A549 (cell line): ENCODE measurements around the gene DMGDH. TPM values are rescaled to one million over a fixed set of nuclear protein-coding genes. Genes with fewer than 3 reads are reported as not detected.

Experiments used
- ATAC-seq, 2 experiments: fragments of 200-7000 bp in 1 of 2; fragments of >200 bp in 1 of 2; cut with Nextera tagmentation in 1 of 2; cut with Tn5 transposase in 1 of 2; 3 replicates each; pipeline versions ENCODE4 v1.8.0 to v1.9.1; 2018 to 2020; ENCODE audit warnings: mild to moderate bottlenecking in 1 of 2, moderate library complexity in 1 of 2
- CTCF ChIA-PET: fragments of 300-600 bp; sonication (Branson Sonifier 250); formaldehyde crosslinking; extraction: SDS; loops from one replicate; lab custom pipeline; 2021; ENCODE audit warnings: antibody characterized with exemption, inconsistent platforms; lab: Yijun Ruan, JAX
- POLR2A ChIA-PET: fragments of 350-600 bp; formaldehyde crosslinking; extraction: SDS; loops from one replicate; lab custom pipeline; 2021; ENCODE audit warnings: antibody characterized with exemption, inconsistent platforms; lab: Yijun Ruan, JAX
- DNase-seq, 2 experiments: peaks; one replicate each; pipeline versions ENCODE4 v3.0.0 to v3.0.0-alpha.2; 2011 to 2016; ENCODE audit warnings: low read depth in 1 of 2, low spot score in 1 of 2
- FAIRE-seq: peaks from 2 replicates; lab custom pipeline; 2011; peaks lifted over from hg19 to GRCh38; lab: Jason Lieb, UNC
- H3K27ac ChIP-seq, 2 experiments: fragments of >200 bp; sonication (Bioruptor Twin); formaldehyde crosslinking; 3 replicates each; pipeline ENCODE4 v1.5.1; 2016 to 2017
- H3K4me1 ChIP-seq: fragments of >200 bp; sonication (Bioruptor Twin); formaldehyde crosslinking; 3 replicates; pipeline ENCODE4 v1.6.1; 2016
- H3K4me2 ChIP-seq: fragments of >200 bp; sonication (Bioruptor Twin); formaldehyde crosslinking; 3 replicates; pipeline ENCODE4 v1.6.1; 2016
- H3K4me3 ChIP-seq: fragments of >200 bp; sonication (Bioruptor Twin); formaldehyde crosslinking; 3 replicates; pipeline ENCODE4 v1.5.1; 2016
- H3K9me3 ChIP-seq: fragments of >200 bp; sonication (Bioruptor Twin); formaldehyde crosslinking; 3 replicates; pipeline ENCODE4 v1.6.1; 2016
- BCL3 ChIP-seq: fragments of >200 bp; sonication (Bioruptor Twin); formaldehyde crosslinking; IDR thresholded peaks from 3 replicates; pipeline ENCODE4 v1.6.1; 2016
- CBX8 ChIP-seq: fragments of 200-600 bp; sonication (generic); IDR thresholded peaks from 2 replicates; pipeline ENCODE4 v1.6.1; 2016
- CEBPB ChIP-seq, 2 experiments: fragments of >200 bp in 1 of 2; sonication (Bioruptor Twin) in 1 of 2; formaldehyde crosslinking in 1 of 2; IDR thresholded peaks; 2 replicates each; pipeline ENCODE4 v1.6.1; 2012 to 2016
- CHD2 ChIP-seq: fragments of 150-350 bp; IDR thresholded peaks from 2 replicates; pipeline ENCODE4 v1.6.1; 2014; ENCODE audit warnings: low read length; ENCODE audit not compliant: partially characterized antibody
- CHD4 ChIP-seq: fragments of 200-600 bp; sonication (generic); IDR thresholded peaks from 2 replicates; pipeline ENCODE4 v1.6.1; 2016; ENCODE audit warnings: antibody characterized with exemption, mild to moderate bottlenecking, borderline replicate concordance
- E2F6 ChIP-seq: IDR thresholded peaks from 2 replicates; pipeline ENCODE4 v1.6.1; 2012; ENCODE audit warnings: low read depth, borderline replicate concordance
- EHF ChIP-seq: fragments of 250-450 bp; sonication (Bioruptor Pico); IDR thresholded peaks from 2 replicates; pipeline ENCODE4 v1.5.0; 2020; ENCODE audit warnings: mild to moderate bottlenecking
- EHMT2 ChIP-seq: fragments of 200-600 bp; sonication (generic); IDR thresholded peaks from 2 replicates; pipeline ENCODE4 v1.6.1; 2016; ENCODE audit warnings: antibody characterized with exemption, low read depth, mild to moderate bottlenecking, moderate library complexity
- GATA3 ChIP-seq: IDR thresholded peaks from 2 replicates; pipeline ENCODE4 v1.6.1; 2012; ENCODE audit warnings: borderline replicate concordance
- HES2 ChIP-seq: fragments of >200 bp; sonication (Bioruptor Twin); formaldehyde crosslinking; IDR thresholded peaks from 2 replicates; pipeline ENCODE4 v1.6.1; 2016
- HOXA7 ChIP-seq: fragments of 250-450 bp; sonication (Bioruptor Pico); IDR thresholded peaks from 2 replicates; pipeline ENCODE4 v1.5.0; 2020; ENCODE audit warnings: mild to moderate bottlenecking, moderate library complexity
- HOXB13 ChIP-seq: fragments of 250-450 bp; sonication (Bioruptor Pico); IDR thresholded peaks from 2 replicates; pipeline ENCODE4 v1.5.0; 2020; ENCODE audit warnings: low read depth, mild to moderate bottlenecking, moderate library complexity
- HOXB5 ChIP-seq: fragments of 250-450 bp; sonication (Bioruptor Pico); IDR thresholded peaks from 2 replicates; pipeline ENCODE4 v1.5.0; 2020; ENCODE audit warnings: mild to moderate bottlenecking, moderate library complexity
- KDM5A ChIP-seq: fragments of 200-600 bp; sonication (generic); IDR thresholded peaks from 2 replicates; pipeline ENCODE4 v1.6.1; 2016; ENCODE audit warnings: antibody characterized with exemption, mild to moderate bottlenecking
- MAFK ChIP-seq: fragments of 450-650 bp; IDR thresholded peaks from 2 replicates; pipeline ENCODE4 v1.6.1; 2014; ENCODE audit not compliant: partially characterized antibody
- NFE2L2 ChIP-seq: fragments of 150-350 bp; conservative IDR thresholded peaks from 2 replicates; pipeline ENCODE4 v1.6.1; 2014; ENCODE audit warnings: low read length
- NPAS2 ChIP-seq: fragments of 250-450 bp; sonication (Bioruptor Pico); IDR thresholded peaks from 2 replicates; pipeline ENCODE4 v1.8.0; 2022; ENCODE audit warnings: mild to moderate bottlenecking, moderate library complexity, borderline replicate concordance
- NR3C1 ChIP-seq: fragments of >200 bp; sonication (Bioruptor Twin); formaldehyde crosslinking; IDR thresholded peaks from 3 replicates; pipeline ENCODE4 v1.6.1; 2017
- PBX3 ChIP-seq: IDR thresholded peaks from 2 replicates; pipeline ENCODE4 v1.6.1; 2012
- PHF8 ChIP-seq: fragments of 200-600 bp; sonication (generic); IDR thresholded peaks from 2 replicates; pipeline ENCODE4 v1.6.1; 2016; ENCODE audit warnings: low read depth, mild to moderate bottlenecking, antibody characterized with exemption, moderate library complexity, borderline replicate concordance
- POLR2A ChIP-seq: IDR thresholded peaks from 2 replicates; pipeline ENCODE4 v1.6.1; 2012; ENCODE audit warnings: mild to moderate bottlenecking, low read length
- POLR2AphosphoS2 ChIP-seq: conservative IDR thresholded peaks from 2 replicates; pipeline ENCODE4 v1.6.1; 2012; ENCODE audit warnings: low read length, improper control_type of control experiment, inconsistent platforms
- RCOR1 ChIP-seq: fragments of 150-350 bp; IDR thresholded peaks from 2 replicates; pipeline ENCODE4 v1.6.1; 2014; ENCODE audit warnings: antibody characterized with exemption, low read length, low read depth
- REST ChIP-seq: fragments of 200-600 bp; sonication (generic); IDR thresholded peaks from 2 replicates; pipeline ENCODE4 v1.6.1; 2016; ENCODE audit warnings: antibody characterized with exemption, mild to moderate bottlenecking, moderate library complexity
- SMC3 ChIP-seq: fragments of >200 bp; sonication (Bioruptor Twin); formaldehyde crosslinking; IDR thresholded peaks from 3 replicates; pipeline ENCODE4 v1.6.1; 2018; ENCODE audit warnings: inconsistent platforms
- TFCP2L1 ChIP-seq: fragments of 250-450 bp; sonication (Bioruptor Pico); IDR thresholded peaks from 2 replicates; pipeline ENCODE4 v1.5.0; 2021; ENCODE audit warnings: mild to moderate bottlenecking
- USF2 ChIP-seq: fragments of 450-650 bp; IDR thresholded peaks from 2 replicates; pipeline ENCODE4 v1.6.1; 2014; ENCODE audit warnings: antibody characterized with exemption
- ZC3H11A ChIP-seq: fragments of 450-650 bp; IDR thresholded peaks from 2 replicates; pipeline ENCODE4 v1.6.1; 2014; ENCODE audit warnings: antibody characterized with exemption, mild to moderate bottlenecking
- ZNF302 ChIP-seq: fragments of 250-450 bp; sonication (Bioruptor Pico); IDR thresholded peaks from 2 replicates; pipeline ENCODE4 v1.9.0; 2021; ENCODE audit warnings: inconsistent platforms, mild to moderate bottlenecking, moderate library complexity
- WGBS: methylation state at CpG from one replicate; pipeline ENCODE4 v1.1.6; 2017; ENCODE audit errors: missing lambda C conversion rate; 5-methylcytosine and 5-hydroxymethylcytosine counted together
- polyA plus RNA-seq, 4 experiments: library from polyadenylated mRNA; depleted of rRNA in 3 of 4; stranded (reverse); fragments of >200 nt; fragmentation: RNase III in 1 of 4; extraction: RNeasy Plus Mini Kit Qiagen cat#74134 plus additional on column Dnase treatment in 1 of 4; gene quantifications; 2 replicates in 3 of 4; 3 replicates in 1 of 4; pipeline ENCODE4 v1.2.3, GENCODE V29; 2011 to 2017

Gene DMGDH
- polyA plus RNA-seq, 2 of the 4 experiments (the other 2 are of a cell fraction) = 2.2 TPM; not detected in 1

- no peak overlapping the region for H3K4me2 ChIP-seq
- no peak; a peak in 1 of 6 replicates for ATAC-seq
- no peak for TF ChIP-seq NR3C1
- no peak for TF ChIP-seq ZNF302 (CRISPR knock-in tag)
- no peak for TF ChIP-seq E2F6
- TF ChIP-seq HOXB13 (CRISPR knock-in tag) = no peak
- no peak for TF ChIP-seq EHMT2
- TF ChIP-seq RCOR1 = no peak
- TF ChIP-seq ZC3H11A = no peak
- no peak for TF ChIP-seq CEBPB (IDR thresholded peaks at IDR 0.05)
- TF ChIP-seq HOXA7 (CRISPR knock-in tag) = no peak
- TF ChIP-seq PHF8 = no peak
- no peak for TF ChIP-seq EHF
- TF ChIP-seq CHD4 = no peak
- TF ChIP-seq CHD2 = no peak
- no peak for TF ChIP-seq SMC3
- no peak for TF ChIP-seq USF2
- TF ChIP-seq POLR2A = no peak
- no peak for TF ChIP-seq GATA3
- TF ChIP-seq, all 56 proteins: peak for 0
- FAIRE-seq (no peak), DNase-seq (no peak)
- Histone ChIP-seq H3K27ac (no peak overlapping the region), H3K4me1 (peaks cover 8% of the 10 kb centered on the region; the same call in 1 of the 3 replicates), H3K9me3 (no peaks in the 10 kb centered on the region), H3K4me3 (no peak overlapping the region)
- 30% methylated on average over 2 of the region's 2 CpGs for WGBS
- ChIA-PET CTCF (interaction anchor here (1.9 to 2.0 kb wide), 2 partner anchors 10 to 119 kb away, joined by 8 to 11 read pairs; no protein-coding TSS in a partner anchor), POLR2A (no interaction called here)
Observed at GRCh38 chr5:79014631-79015030, 54.8 kb downstream of the DMGDH start.

GRCh38 chr5:79011869-79012268 is 57.6 kb downstream of the DMGDH start:
- Histone ChIP-seq H3K4me1 (peaks cover 8% of the 10 kb centered on the region; the same call in 1 of the 3 replicates), H3K4me3 (no peak overlapping the region), H3K4me2 (no peak overlapping the region), H3K27ac (no peak overlapping the region), H3K9me3 (no peaks in the 10 kb centered on the region)
- FAIRE-seq (no peak), DNase-seq (no peak), ATAC-seq (no peak)
- TF ChIP-seq NPAS2 (CRISPR knock-in tag) = no peak
- TF ChIP-seq SMC3 = no peak
- no peak for TF ChIP-seq KDM5A
- no peak for TF ChIP-seq PHF8
- no peak for TF ChIP-seq TFCP2L1 (CRISPR knock-in tag)
- TF ChIP-seq BCL3 = no peak
- no peak for TF ChIP-seq CBX8
- no peak for TF ChIP-seq HOXB5
- TF ChIP-seq POLR2AphosphoS2 = no peak
- no peak for TF ChIP-seq NFE2L2
- TF ChIP-seq MAFK = no peak
- no peak for TF ChIP-seq PBX3
- TF ChIP-seq HES2 = no peak
- TF ChIP-seq REST = no peak
- TF ChIP-seq, all 56 proteins: peak for 0
- ChIA-PET CTCF (interaction anchor here (1.4 to 7.1 kb wide), 2 partner anchors 10 to 1072 kb away, joined by 5 to 88 read pairs; no protein-coding TSS in a partner anchor), POLR2A (no interaction called here)
